Motor neuron (in vitro differentiated cells): ENCODE results near the gene GABRB2. TPM values are rescaled to one million over a fixed set of nuclear protein-coding genes. Genes with fewer than 3 reads are reported as not detected.
A peak's percentile ranks its signal among the peaks of the same experiment; 100 is the strongest.

ENCODE experiments used
- ATAC-seq, 8 experiments: fragments of 200-7000 bp; cut with Tn5 transposase; replicated peaks in 6 of 8; 2 replicates each; pipeline ENCODE4 v1.8.0; 2021; ENCODE audit warnings: mild to moderate bottlenecking in 8 of 8, moderate library complexity in 8 of 8
- H3K27ac ChIP-seq, 2 donors: fragments of 250-450 bp; sonication (Bioruptor Pico); 2 replicates each; pipeline ENCODE4 v1.9.0; 2021; ENCODE audit warnings: antibody characterized with exemption in 2 of 2, mild to moderate bottlenecking in 2 of 2, moderate library complexity in 1 of 2
- H3K4me1 ChIP-seq, 2 donors: fragments of 250-450 bp; sonication (Bioruptor Pico); replicated peaks in 1 of 2; 2 replicates each; pipeline ENCODE4 v1.6.1; 2021; ENCODE audit warnings: antibody characterized with exemption in 2 of 2, mild to moderate bottlenecking in 2 of 2, moderate library complexity in 1 of 2
- H3K4me3 ChIP-seq, 5 donors: fragments of 250-450 bp; sonication (Bioruptor Pico); 2 replicates each; pipeline ENCODE4 v1.9.0; 2021; ENCODE audit warnings: antibody characterized with exemption in 5 of 5, mild to moderate bottlenecking in 5 of 5, moderate library complexity in 4 of 5
- WGBS, 10 experiments: fragments of 450-650 bp; shearing (Covaris generic); methylation state at CpG; one replicate each; pipeline ENCODE4 v1.0.0; 2022; 5-methylcytosine and 5-hydroxymethylcytosine counted together
- in situ Hi-C, 9 experiments: fragments of 400-800 bp; cut with MboI; loops; one replicate each; pipeline ENCODE4 v1.15.0; 2021; ENCODE audit warnings: low sequenced_read_pairs in 9 of 9, low pct_unique_long_range_greater_than_20kb in 2 of 9; ENCODE audit not compliant: unreplicated experiment in 9 of 9
- total RNA-seq, 8 experiments: library from RNA; unstranded; fragments of 300-600 nt; gene quantifications; 2 replicates each; pipeline versions ENCODE4 v1.2.3 to v1.2.4, GENCODE V29; 2022

The GABRB2 gene
- 10 to 100 TPM in 2 of 8 experiments, 1 to 10 TPM in 5, under 1 TPM in 1; 0.97 to 17.4 (median 7.8) TPM for total RNA-seq

- peaks cover 2 to 5% of the 10 kb centered on the region in 2 donors for H3K4me1 ChIP-seq
- peak within 1 kb of the TSS; percentile 37 to 82 (median 63) for H3K4me3 ChIP-seq
- WGBS, 10 experiments: 0 to 24% (median 2%) methylated on average over 4 to 18 of the region's 31 CpGs; no CpG with 5 or more reads in 1 of the 10 experiments
- peak in 6 of 8 experiments; percentile 49 to 69 (median 59) for ATAC-seq
- in situ Hi-C loops: loop anchor here in 1 of 9 experiments (25.0 kb wide), 1 partner anchor 1791 kb away; no protein-coding TSS in a partner anchor
- H3K27ac ChIP-seq: no peak within 1 kb of the TSS
These were observed at the start of gene GABRB2 for GRCh38 chr5:161546470-161547301. Gene GABRB2 (minus strand): TSS chr5:161546725. CDS start chr5:161546643, 82 bp downstream.

GRCh38 chr5:161585798-161586197 lies 39.3 kb upstream of the GABRB2 start:
- no peak overlapping the region for H3K4me3 ChIP-seq
- H3K4me1 ChIP-seq: no peaks in the 10 kb centered on the region
- in situ Hi-C loops: no loop called here
- H3K27ac ChIP-seq: no peak overlapping the region
- WGBS, 10 experiments: 0 to 88% (median 27%) methylated on average over 1 of the region's 1 CpG; no CpG with 5 or more reads in 2 of the 10 experiments
- no peak for ATAC-seq

GRCh38 chr5:161580621-161581020 lies 34.1 kb upstream of the GABRB2 start:
- in situ Hi-C loops: no loop called here

GRCh38 chr5:161572914-161573313 lies 26.4 kb upstream of the GABRB2 start:
- WGBS, 10 experiments: 0 to 100% (median 86%) methylated on average over 1 to 2 of the region's 3 CpGs; no CpG with 5 or more reads in 4 of the 10 experiments

More at GRCh38 chr5:161580621-161581020, 34.1 kb upstream of the GABRB2 start:
- H3K27ac ChIP-seq: no peak overlapping the region
- H3K4me1 ChIP-seq: no peaks in the 10 kb centered on the region
- 34 to 100% (median 96%) methylated on average over 1 to 5 of the region's 5 CpGs; no CpG with 5 or more reads in 2 of the 10 experiments for WGBS, 10 experiments
- H3K4me3 ChIP-seq: no peak overlapping the region
- ATAC-seq: no peak

GRCh38 chr5:161566081-161566480 lies 19.6 kb upstream of the GABRB2 start:
- 7 to 100% (median 70%) methylated on average over 1 to 2 of the region's 2 CpGs; no CpG with 5 or more reads in 2 of the 10 experiments for WGBS, 10 experiments
- in situ Hi-C loops: no loop called here
- H3K27ac ChIP-seq: no peak overlapping the region
- ATAC-seq: no peak
- H3K4me3 ChIP-seq: no peak overlapping the region
- no peaks in the 10 kb centered on the region for H3K4me1 ChIP-seq

More at GRCh38 chr5:161572914-161573313, 26.4 kb upstream of the GABRB2 start:
- Histone ChIP-seq H3K27ac (no peak overlapping the region), H3K4me1 (no peaks in the 10 kb centered on the region), H3K4me3 (no peak overlapping the region)
- in situ Hi-C loops: no loop called here
- ATAC-seq: no peak

GRCh38 chr5:161562446-161562845 lies 15.9 kb upstream of the GABRB2 start:
- in situ Hi-C loops: no loop called here
- 0 to 80% (median 67%) methylated on average over 1 to 2 of the region's 2 CpGs; no CpG with 5 or more reads in 3 of the 10 experiments for WGBS, 10 experiments
- H3K27ac ChIP-seq: no peak overlapping the region
- H3K4me1 ChIP-seq: no peaks in the 10 kb centered on the region
- H3K4me3 ChIP-seq: no peak overlapping the region
- no peak for ATAC-seq

GRCh38 chr5:161549106-161549505 lies 2.6 kb upstream of the GABRB2 start:
- WGBS, 10 experiments: 0 to 8% (median 6%) methylated on average over 1 to 4 of the region's 15 CpGs; no CpG with 5 or more reads in 7 of the 10 experiments

GRCh38 chr5:161548487-161549094 lies 2.1 kb upstream of the GABRB2 start:
- ATAC-seq: peak in 1 of 8 experiments; percentile 12
- Histone ChIP-seq H3K4me1 (peaks cover 2 to 5% of the 10 kb centered on the region in 2 donors), H3K27ac (no peak overlapping the region), H3K4me3 (peak overlapping the region; percentile 37 to 82 (median 63))
- in situ Hi-C loops: loop anchor here in 1 of 9 experiments (25.0 kb wide), 1 partner anchor 1789 kb away; no protein-coding TSS in a partner anchor
- WGBS, 10 experiments: 0 to 8% (median 6%) methylated on average over 1 to 15 of the region's 32 CpGs; no CpG with 5 or more reads in 1 of the 10 experiments

More at GRCh38 chr5:161549106-161549505, 2.6 kb upstream of the GABRB2 start:
- Histone ChIP-seq H3K4me1 (peaks cover 2 to 5% of the 10 kb centered on the region in 2 donors), H3K4me3 (peak overlapping the region; percentile 37 to 82 (median 63)), H3K27ac (no peak overlapping the region)
- in situ Hi-C loops: loop anchor here in 1 of 9 experiments (25.0 kb wide), 1 partner anchor 1788 kb away; no protein-coding TSS in a partner anchor
- ATAC-seq: peak in 1 of 8 experiments; percentile 19

- Histone ChIP-seq H3K4me1 (peaks cover 2 to 5% of the 10 kb centered on the region in 2 donors), H3K27ac (no peak overlapping the region), H3K4me3 (peak overlapping the region; percentile 37 to 82 (median 63))
- peak in 6 of 8 experiments; percentile 29 to 82 (median 78) for ATAC-seq
- in situ Hi-C loops: loop anchor here in 1 of 9 experiments (25.0 kb wide), 1 partner anchor 1789 kb away; no protein-coding TSS in a partner anchor
- WGBS, 10 experiments: 0% methylated on average over 5 to 13 of the region's 64 CpGs; no CpG with 5 or more reads in 7 of the 10 experiments
These were observed 1.4 kb upstream of the GABRB2 start for GRCh38 chr5:161547738-161548486.

GRCh38 chr5:161547406-161547737 lies 847 bp upstream of the GABRB2 start:
- no peak for ATAC-seq
- Histone ChIP-seq H3K4me1 (peaks cover 2 to 5% of the 10 kb centered on the region in 2 donors), H3K27ac (no peak overlapping the region), H3K4me3 (peak overlapping the region; percentile 37 to 82 (median 63))
- 0% methylated on average over 6 of the region's 17 CpGs; no CpG with 5 or more reads in 9 of the 10 experiments for WGBS, 10 experiments
- in situ Hi-C loops: loop anchor here in 1 of 9 experiments (25.0 kb wide), 1 partner anchor 1790 kb away; no protein-coding TSS in a partner anchor

GRCh38 chr5:161546095-161546469 lies 443 bp downstream of the GABRB2 start:
- Histone ChIP-seq H3K27ac (no peak overlapping the region), H3K4me1 (peaks cover 2 to 5% of the 10 kb centered on the region in 2 donors), H3K4me3 (peak overlapping the region; percentile 37 to 82 (median 63))
- in situ Hi-C loops: loop anchor here in 1 of 9 experiments (25.0 kb wide), 1 partner anchor 1791 kb away; no protein-coding TSS in a partner anchor
- ATAC-seq: peak in 1 of 8 experiments; percentile 2
- 0 to 33% (median 0%) methylated on average over 1 to 4 of the region's 8 CpGs for WGBS, 10 experiments
